H1 (cell line): ENCODE data around the gene AK5. TPM values are rescaled to one million over a fixed set of nuclear protein-coding genes. Genes with fewer than 3 reads are reported as not detected.

Experiments
- CTCF ChIA-PET: fragments of 300-600 bp; sonication (Branson Sonifier 250); formaldehyde crosslinking; loops from one replicate; lab custom pipeline; 2021; ENCODE audit not compliant: partially characterized antibody; lab: Charles Lee
- POLR2A ChIA-PET: fragments of 300-600 bp; sonication (Branson Sonifier 250); formaldehyde crosslinking; loops from one replicate; lab custom pipeline; 2021; ENCODE audit warnings: inconsistent platforms; ENCODE audit not compliant: partially characterized antibody; lab: Charles Lee
- DNase-seq, 2 experiments: peaks; one replicate each; pipeline versions ENCODE4 v3.0.0 to v3.0.0-alpha.2; 2010 to 2022; ENCODE audit warnings: low spot score in 2 of 2, low read depth in 1 of 2, mixed read lengths in 1 of 2
- FAIRE-seq: peaks from 2 replicates; lab custom pipeline; 2011; peaks lifted over from hg19 to GRCh38; lab: Jason Lieb, UNC
- H2AFZ ChIP-seq: 2 replicates; pipeline ENCODE4 v1.8.1; 2012; ENCODE audit warnings: low read length, inconsistent platforms
- H2AK5ac ChIP-seq: 2 replicates; pipeline ENCODE4 v1.6.1; 2013; ENCODE audit warnings: low read depth, low read length
- H2BK120ac ChIP-seq: replicated peaks from 2 replicates; pipeline ENCODE3; 2013; ENCODE audit warnings: low read depth, low read length, inconsistent platforms
- H2BK12ac ChIP-seq: 2 replicates; pipeline ENCODE4 v1.6.1; 2013; ENCODE audit warnings: low read depth, low read length
- H2BK15ac ChIP-seq: 2 replicates; pipeline ENCODE4 v1.6.1; 2013; ENCODE audit warnings: low read length
- H2BK20ac ChIP-seq: 2 replicates; pipeline ENCODE4 v1.6.1; 2013; ENCODE audit warnings: low read length
- H2BK5ac ChIP-seq: 2 replicates; pipeline ENCODE4 v1.6.1; 2013; ENCODE audit warnings: low read depth, low read length
- H3K14ac ChIP-seq: 2 replicates; pipeline ENCODE4 v1.6.1; 2013; ENCODE audit warnings: inconsistent platforms; ENCODE audit not compliant: insufficient read length
- H3K18ac ChIP-seq: 2 replicates; pipeline ENCODE4 v1.6.1; 2013; ENCODE audit warnings: low read length; ENCODE audit errors: extremely low read depth
- H3K23ac ChIP-seq: 2 replicates; pipeline ENCODE4 v1.6.1; 2013; ENCODE audit warnings: inconsistent platforms; ENCODE audit not compliant: insufficient read length
- H3K23me2 ChIP-seq: 2 replicates; pipeline ENCODE4 v1.6.1; 2013; ENCODE audit warnings: low read depth, low read length
- H3K27ac ChIP-seq: 2 replicates; pipeline ENCODE4 v1.6.1; 2011; ENCODE audit warnings: low read depth, low read length, inconsistent platforms
- H3K27me3 ChIP-seq, 4 experiments: replicated peaks in 1 of 4; 1 replicate in 1 of 4; 2 replicates in 3 of 4; pipeline versions ENCODE4 v1.6.1 to v1.8.1; 2011 to 2013; ENCODE audit warnings: low read length in 3 of 4, mild to moderate bottlenecking in 3 of 4, inconsistent platforms in 2 of 4, mixed read lengths in 2 of 4, moderate library complexity in 1 of 4; ENCODE audit not compliant: control insufficient read depth in 3 of 4, insufficient read depth in 3 of 4; ENCODE audit errors: extremely low read depth in 1 of 4
- H3K36me3 ChIP-seq, 4 experiments: 2 replicates each; pipeline versions ENCODE4 v1.6.1 to v1.8.1; 2011 to 2013; ENCODE audit warnings: mild to moderate bottlenecking in 4 of 4, low read length in 3 of 4, moderate library complexity in 2 of 4, control low read depth in 1 of 4, inconsistent platforms in 1 of 4; ENCODE audit not compliant: insufficient read depth in 4 of 4, control insufficient read depth in 2 of 4
- H3K4ac ChIP-seq: replicated peaks from 2 replicates; pipeline ENCODE3; 2013; ENCODE audit warnings: low read length, low read depth, mixed read lengths, inconsistent platforms; ENCODE audit not compliant: insufficient read length
- H3K4me1 ChIP-seq, 4 experiments: replicated peaks in 1 of 4; 1 replicate in 1 of 4; 2 replicates in 3 of 4; pipeline versions ENCODE4 v1.6.1 to v1.8.1; 2011 to 2013; ENCODE audit warnings: low read length in 3 of 4, inconsistent platforms in 2 of 4, mixed read lengths in 1 of 4; ENCODE audit not compliant: insufficient read depth in 4 of 4, control insufficient read depth in 3 of 4
- H3K4me2 ChIP-seq, 2 experiments: 2 replicates each; pipeline versions ENCODE4 v1.6.1 to v1.8.1; 2011 to 2013; ENCODE audit warnings: low read depth in 2 of 2, low read length in 2 of 2, control low read depth in 1 of 2, inconsistent platforms in 1 of 2, mild to moderate bottlenecking in 1 of 2; ENCODE audit not compliant: insufficient read depth in 1 of 2
- H3K4me3 ChIP-seq, 4 experiments: fragments of 200-600, 300-600 bp in 1 of 4; sonication (generic), shearing (Covaris generic), sonication (Bioruptor Twin) in 1 of 4; 2 replicates each; pipeline versions ENCODE4 v1.5.1 to v1.8.1; 2011 to 2016; ENCODE audit warnings: low read length in 4 of 4, low read depth in 3 of 4, control low read depth in 2 of 4, inconsistent platforms in 2 of 4, mild to moderate bottlenecking in 2 of 4, mixed read lengths in 1 of 4, moderate library complexity in 1 of 4; ENCODE audit not compliant: insufficient read depth in 2 of 4; ENCODE audit errors: extremely low read depth in 1 of 4
- H3K56ac ChIP-seq: replicated peaks from 2 replicates; pipeline ENCODE3; 2013; ENCODE audit warnings: low read depth, mild to moderate bottlenecking, mixed read lengths, low read length, inconsistent platforms; ENCODE audit not compliant: insufficient read length
- H3K79me1 ChIP-seq: 2 replicates; pipeline ENCODE4 v1.6.1; 2013; ENCODE audit warnings: low read depth, low read length, control low read depth
- H3K79me2 ChIP-seq, 2 experiments: 2 replicates each; pipeline versions ENCODE4 v1.6.1 to v1.8.1; 2012 to 2013; ENCODE audit warnings: low read length in 2 of 2, mild to moderate bottlenecking in 2 of 2, inconsistent platforms in 1 of 2; ENCODE audit not compliant: insufficient read depth in 2 of 2, control insufficient read depth in 1 of 2
- H3K9ac ChIP-seq, 4 experiments: replicated peaks in 1 of 4; 1 replicate in 1 of 4; 2 replicates in 3 of 4; pipeline versions ENCODE4 v1.6.1 to v1.8.1; 2011 to 2013; ENCODE audit warnings: low read depth in 3 of 4, low read length in 3 of 4, control low read depth in 2 of 4, mild to moderate bottlenecking in 2 of 4, moderate library complexity in 2 of 4, inconsistent platforms in 1 of 4; ENCODE audit errors: extremely low read depth in 1 of 4
- H3K9me3 ChIP-seq, 2 experiments: 2 replicates each; pipeline versions ENCODE4 v1.6.1 to v1.8.1; 2012 to 2013; ENCODE audit warnings: mild to moderate bottlenecking in 2 of 2, moderate library complexity in 2 of 2, control low read depth in 1 of 2, inconsistent platforms in 1 of 2, low read depth in 1 of 2, low read length in 1 of 2, mixed read lengths in 1 of 2; ENCODE audit not compliant: insufficient read depth in 2 of 2
- H4K20me1 ChIP-seq, 2 experiments: replicated peaks in 1 of 2; 2 replicates each; pipeline versions ENCODE3 to v1.8.1; 2011 to 2013; ENCODE audit warnings: inconsistent platforms in 2 of 2, low read length in 2 of 2, mild to moderate bottlenecking in 1 of 2; ENCODE audit not compliant: insufficient read depth in 2 of 2, control insufficient read depth in 1 of 2
- H4K5ac ChIP-seq: 2 replicates; pipeline ENCODE4 v1.6.1; 2013; ENCODE audit warnings: low read length, low read depth, mixed read lengths, inconsistent platforms; ENCODE audit not compliant: insufficient read length
- H4K8ac ChIP-seq: 2 replicates; pipeline ENCODE4 v1.8.0; 2013; ENCODE audit warnings: mild to moderate bottlenecking, moderate library complexity, low read length, inconsistent platforms; ENCODE audit not compliant: insufficient read depth; ENCODE audit errors: extremely low read depth
- H4K91ac ChIP-seq: replicated peaks from 2 replicates; pipeline ENCODE3; 2013; ENCODE audit warnings: low read length, mixed read lengths, inconsistent platforms; ENCODE audit not compliant: insufficient read length
- ATF2 ChIP-seq: IDR thresholded peaks from 2 replicates; pipeline ENCODE4 v1.6.1; 2012; ENCODE audit warnings: low read length, inconsistent platforms
- BCL11A ChIP-seq, 2 experiments: IDR thresholded peaks; one replicate each; pipeline ENCODE4 v1.6.1; 2011; ENCODE audit warnings: low read depth in 2 of 2, low read length in 2 of 2, mild to moderate bottlenecking in 2 of 2
- CHD1 ChIP-seq: IDR thresholded peaks from 2 replicates; pipeline ENCODE4 v1.6.1; 2012; ENCODE audit warnings: low read depth, low read length, improper control_type of control experiment
- HDAC2 ChIP-seq, 2 experiments: fragments of 300-600 bp in 1 of 2; sonication (generic) in 1 of 2; IDR thresholded peaks; 2 replicates each; pipeline ENCODE4 v1.6.1; 2011 to 2012; ENCODE audit warnings: low read depth in 2 of 2, low read length in 2 of 2, mild to moderate bottlenecking in 2 of 2, moderate library complexity in 2 of 2, borderline replicate concordance in 1 of 2, inconsistent platforms in 1 of 2
- MAX ChIP-seq: IDR thresholded peaks from 2 replicates; pipeline ENCODE4 v1.6.1; 2012; ENCODE audit warnings: inconsistent platforms
- POLR2A ChIP-seq, 2 experiments: IDR thresholded peaks; 1 replicate in 1 of 2; 2 replicates in 1 of 2; pipeline ENCODE4 v1.6.1; 2011; ENCODE audit warnings: low read depth in 2 of 2, low read length in 2 of 2, mild to moderate bottlenecking in 2 of 2; ENCODE audit errors: control extremely low read depth in 1 of 2
- POU5F1 ChIP-seq: IDR thresholded peaks from 2 replicates; pipeline ENCODE4 v1.6.1; 2011; ENCODE audit warnings: low read depth, mild to moderate bottlenecking, low read length, moderate library complexity
- RBBP5 ChIP-seq: IDR thresholded peaks from 2 replicates; pipeline ENCODE4 v1.7.1; 2012; ENCODE audit warnings: low read depth, mild to moderate bottlenecking, inconsistent platforms, low read length, moderate library complexity, borderline replicate concordance
- SIRT6 ChIP-seq: IDR thresholded peaks from one replicate; pipeline ENCODE4 v1.7.1; 2012; ENCODE audit warnings: low read length, inconsistent platforms
- SIX5 ChIP-seq: IDR thresholded peaks from 2 replicates; pipeline ENCODE4 v1.6.1; 2011; ENCODE audit warnings: mild to moderate bottlenecking, low read depth, low read length
- SP1 ChIP-seq: IDR thresholded peaks from 2 replicates; pipeline ENCODE4 v1.6.1; 2011; ENCODE audit warnings: low read depth, low read length
- TEAD4 ChIP-seq: IDR thresholded peaks from 2 replicates; pipeline ENCODE4 v1.6.1; 2012; ENCODE audit warnings: low read depth, low read length, inconsistent platforms, mixed read lengths
- WGBS, 2 experiments: shearing (Covaris generic) in 1 of 2; methylation state at CpG; one replicate each; pipeline versions ENCODE4 v1.1.6 to v1.1.7; 2013 to 2015; ENCODE audit warnings: low lambda C conversion rate in 2 of 2, mixed read lengths in 2 of 2, inconsistent platforms in 1 of 2, low coverage in 1 of 2, missing lambda C conversion rate in 1 of 2; ENCODE audit not compliant: insufficient replicate concordance in 2 of 2, insufficient coverage in 1 of 2, insufficient read length in 1 of 2; ENCODE audit errors: extremely low coverage in 1 of 2, missing lambda C conversion rate in 1 of 2; 5-methylcytosine and 5-hydroxymethylcytosine counted together
- polyA plus RNA-seq, 7 experiments: library from polyadenylated mRNA; depleted of rRNA in 3 of 7; stranded (reverse) in 5 of 7; unstranded in 2 of 7; fragments of >200 nt in 5 of 7; fragments of 200-250 nt in 2 of 7; gene quantifications; 1 replicate in 5 of 7; 2 replicates in 1 of 7; 4 replicates in 1 of 7; pipeline versions ENCODE4 v1.2.1 to v1.2.3, GENCODE V29; 2011 to 2013; ENCODE audit warnings: missing spikeins in 2 of 7, mixed read lengths in 2 of 7
- total RNA-seq: library from RNA; stranded (reverse); fragmentation: NEBNext Ultra II Directional; extraction: Animal tissue kit (Norgen Biotek cat#: 25700); gene quantifications from 2 replicates; pipeline ENCODE4 v1.2.1, GENCODE V29; 2021

The AK5 gene
- total and polyA plus RNA-seq, 2 of the 8 experiments (the other 6 are each of a cell fraction or from before 2014, with no cell fraction given): 2.0 to 7.1 TPM

- ChIA-PET POLR2A (no interaction called here), CTCF (no interaction called here)
- FAIRE-seq: no peak
Observed at GRCh38 chr1:77355010-77355409, 73.2 kb downstream of the AK5 start.

More at GRCh38 chr1:77355010-77355409, 73.2 kb downstream of the AK5 start:
- no peaks in the 10 kb centered on the region for H3K4me1 ChIP-seq
- H3K4ac ChIP-seq: no peak overlapping the region
- no peak overlapping the region for H3K9ac ChIP-seq
- TF ChIP-seq ATF2 (no peak), MAX (no peak), SIX5 (no peak), CHD1 (no peak), TEAD4 (no peak), SIRT6 (no peak), HDAC2 (IDR thresholded peaks at IDR 0.05; ENCODE audit: borderline replicate concordance in 1 of 2, low read depth in 2 of 2, low read length in 2 of 2) (no peak), BCL11A (IDR thresholded peaks at IDR 0.05; ENCODE audit: low read depth in 2 of 2, low read length in 2 of 2) (no peak), POU5F1 (no peak), SP1 (no peak), POLR2A (IDR thresholded peaks at IDR 0.05; ENCODE audit: control extremely low read depth in 1 of 2, low read depth in 2 of 2, low read length in 2 of 2) (no peak), RBBP5 (no peak)
- TF ChIP-seq, all 59 proteins: peak for 0
- H2BK12ac ChIP-seq: no peak overlapping the region
- no peak overlapping the region for H3K4me3 ChIP-seq
- H3K79me1 ChIP-seq: no peaks in the 10 kb centered on the region
- H3K9me3 ChIP-seq: no peaks in the 10 kb centered on the region
- H3K79me2 ChIP-seq: no peaks in the 10 kb centered on the region
- H3K14ac ChIP-seq: no peak overlapping the region
- 93% methylated on average over 3 of the region's 3 CpGs; no CpG with 5 or more reads in 1 of the 2 experiments for WGBS, 2 experiments
- H4K8ac ChIP-seq: no peak overlapping the region
- H2AFZ ChIP-seq: no peak overlapping the region
- H4K20me1 ChIP-seq: no peaks in the 10 kb centered on the region
- H2BK5ac ChIP-seq: no peak overlapping the region
- no peak overlapping the region for H2AK5ac ChIP-seq
- H3K27ac ChIP-seq: no peak overlapping the region
- no peak overlapping the region for H2BK20ac ChIP-seq
- H3K27me3 ChIP-seq: no peaks in the 10 kb centered on the region
- H3K23me2 ChIP-seq: no peaks in the 10 kb centered on the region; the same call in 1 of the 2 replicates
- no peak overlapping the region for H2BK15ac ChIP-seq
- H3K23ac ChIP-seq: no peak overlapping the region
- no peak overlapping the region for H4K91ac ChIP-seq
- DNase-seq: no peak
- H3K36me3 ChIP-seq: no peaks in the 10 kb centered on the region
- H3K4me2 ChIP-seq: no peak overlapping the region
- no peak overlapping the region for H3K18ac ChIP-seq
- no peak overlapping the region for H4K5ac ChIP-seq
- H2BK120ac ChIP-seq: no peak overlapping the region
- H3K56ac ChIP-seq: no peak overlapping the region
